ENCODE measurements around the gene KIFAP3. TPM values are rescaled to one million over a fixed set of nuclear protein-coding genes. Genes with fewer than 3 reads are reported as not detected.

KIFAP3 gene
- total and polyA plus RNA-seq, 2 of the 8 experiments (the other 6 are each of a cell fraction or from before 2014, with no cell fraction given) = 1.3 to 3.2 TPM

GRCh38 chr1:169892176-169892926 is 182.1 kb downstream of the KIFAP3 start:
- Histone ChIP-seq H3K4me1 (replicated peaks in 1 of 4; ENCODE audit: control insufficient read depth in 3 of 4, insufficient read depth in 4 of 4, low read length in 3 of 4) (peaks cover 0 to 10% (median 7%) of the 10 kb centered on the region in 4 experiments; a peak in 4 of 7 replicates), H3K56ac (replicated peaks; ENCODE audit: insufficient read length, low read depth, low read length) (no peak overlapping the region), H2BK5ac (ENCODE audit: low read depth, low read length) (no peak overlapping the region), H3K23me2 (ENCODE audit: low read depth, low read length) (peaks cover 3% of the 10 kb centered on the region), H3K27me3 (replicated peaks in 1 of 4; ENCODE audit: control insufficient read depth in 3 of 4, extremely low read depth in 1 of 4, insufficient read depth in 3 of 4, low read length in 3 of 4) (no peaks in the 10 kb centered on the region), H2BK12ac (ENCODE audit: low read depth, low read length) (no peak overlapping the region), H3K27ac (ENCODE audit: low read depth, low read length) (no peak overlapping the region), H4K91ac (replicated peaks; ENCODE audit: insufficient read length, low read length) (no peak overlapping the region), H3K36me3 (ENCODE audit: control insufficient read depth in 2 of 4, insufficient read depth in 4 of 4, low read length in 3 of 4) (peaks cover 0 to 14% (median 3%) of the 10 kb centered on the region in 4 experiments; a peak in 3 of 8 replicates), H3K79me1 (ENCODE audit: low read depth, low read length) (peaks cover 2% of the 10 kb centered on the region; the same call in 1 of the 2 replicates), H2AK5ac (ENCODE audit: low read depth, low read length) (no peak overlapping the region), H4K20me1 (replicated peaks in 1 of 2; ENCODE audit: control insufficient read depth in 1 of 2, insufficient read depth in 2 of 2, low read length in 2 of 2) (peaks cover 0 to 7% of the 10 kb centered on the region in 2 experiments), H4K8ac (ENCODE audit: extremely low read depth, insufficient read depth, low read length) (no peak overlapping the region), H4K5ac (ENCODE audit: insufficient read length, low read depth, low read length) (no peak overlapping the region), H3K4me3 (ENCODE audit: extremely low read depth in 1 of 4, insufficient read depth in 2 of 4, low read depth in 3 of 4, low read length in 4 of 4) (peak overlapping the region; percentile 70 to 89 (median 82)), H3K9me3 (ENCODE audit: insufficient read depth in 2 of 2, low read depth in 1 of 2, low read length in 1 of 2) (no peaks in the 10 kb centered on the region), H2AFZ (ENCODE audit: low read length) (no peak overlapping the region), H3K23ac (ENCODE audit: insufficient read length) (peak overlapping the region; percentile 1), H2BK120ac (replicated peaks; ENCODE audit: low read depth, low read length) (no peak overlapping the region), H3K4ac (replicated peaks; ENCODE audit: insufficient read length, low read depth, low read length) (no peak overlapping the region), H3K9ac (replicated peaks in 1 of 4; ENCODE audit: extremely low read depth in 1 of 4, low read depth in 3 of 4, low read length in 3 of 4) (peak overlapping the region in 1 of 4 experiments; percentile 14; a peak in 2 of 7 replicates), H2BK15ac (ENCODE audit: low read length) (no peak overlapping the region), H3K14ac (ENCODE audit: insufficient read length) (no peak overlapping the region), H2BK20ac (ENCODE audit: low read length) (no peak overlapping the region), H3K18ac (ENCODE audit: extremely low read depth, low read length) (no peak overlapping the region), H3K4me2 (ENCODE audit: insufficient read depth in 1 of 2, low read depth in 2 of 2, low read length in 2 of 2) (peak overlapping the region; percentile 74 to 81), H3K79me2 (ENCODE audit: control insufficient read depth in 1 of 2, insufficient read depth in 2 of 2, low read length in 2 of 2) (peaks cover 0 to 27% of the 10 kb centered on the region in 2 experiments; a peak in 2 of 4 replicates)
- TF ChIP-seq CBX5 (IDR thresholded peaks at IDR 0.05; ENCODE audit: low read depth, low read length) (no peak), EZH2 (IDR thresholded peaks at IDR 0.05; ENCODE audit: low read depth, low read length, severe bottlenecking) (no peak), KDM1A (IDR thresholded peaks at IDR 0.05; ENCODE audit: borderline replicate concordance, low read length) (no peak), MAFK (IDR thresholded peaks at IDR 0.05; ENCODE audit: low read depth, low read length) (peak; percentile 83), ATF2 (IDR thresholded peaks at IDR 0.05; ENCODE audit: low read length) (no peak), SAP30 (IDR thresholded peaks at IDR 0.05; ENCODE audit: insufficient read depth, insufficient replicate concordance, low read length) (no peak)
- CTCF ChIA-PET (ENCODE audit: partially characterized antibody) = no interaction called here
- DNase-seq (ENCODE audit: low read depth in 1 of 2, low spot score in 2 of 2) (no peak), FAIRE-seq (no peak)
- 80% methylated on average over 8 of the region's 8 CpGs; no CpG with 5 or more reads in 1 of the 2 experiments for WGBS, 2 experiments (ENCODE audit: extremely low coverage in 1 of 2, insufficient coverage in 1 of 2, insufficient read length in 1 of 2, insufficient replicate concordance in 2 of 2, low coverage in 1 of 2, low lambda C conversion rate in 2 of 2, missing lambda C conversion rate in 1 of 2)
- POLR2A ChIA-PET (ENCODE audit: partially characterized antibody) = interaction anchor here (1.1 to 2.1 kb wide), 4 partner anchors 10 to 345 kb away, joined by 3 to 8 read pairs (median 4); no protein-coding TSS in a partner anchor

Measured in H1 (cell line).